ENCODE measurements around the gene DUSP6. TPM values are rescaled to one million over a fixed set of nuclear protein-coding genes. Genes with fewer than 3 reads are reported as not detected.
A peak's percentile ranks its signal among the peaks of the same experiment; 100 is the strongest.

Gene DUSP6
- total and polyA plus RNA-seq, 2 of the 13 experiments (the other 11 are each of a cell fraction or from before 2014, with no cell fraction given): 40.9 to 161 TPM

GRCh38 chr12:89351489-89352241 lies 636 bp downstream of the DUSP6 start (continued):
- 0 out of 2 replicates have a peak, but pooled peaks have one; percentile 29 for TF ChIP-seq ARID2 (CRISPR knock-in tag; IDR thresholded peaks at IDR 0.05; ENCODE audit: borderline replicate concordance)
- TF ChIP-seq RBFOX2 (IDR thresholded peaks at IDR 0.05; ENCODE audit: low read depth, low read length): peak; percentile 100
- TF ChIP-seq IKZF5 (CRISPR knock-in tag; IDR thresholded peaks at IDR 0.05): no peak
- peak; percentile 61; the same call in 1 of the 2 replicates for TF ChIP-seq ZNF235 (CRISPR knock-in tag; IDR thresholded peaks at IDR 0.05; ENCODE audit: borderline replicate concordance)
- TF ChIP-seq RBM22 (optimal IDR thresholded peaks at IDR 0.05; ENCODE audit: low read length): peak; percentile 34
- TF ChIP-seq JUN (CRISPR knock-in tag; IDR thresholded peaks at IDR 0.05): no peak
- TF ChIP-seq E2F2 (CRISPR knock-in tag; IDR thresholded peaks at IDR 0.05; ENCODE audit: borderline replicate concordance): no peak
- peak; percentile 35; the same call in 1 of the 2 replicates for TF ChIP-seq ZNF879 (CRISPR knock-in tag; IDR thresholded peaks at IDR 0.05)
- 0 out of 2 replicates have a peak, but pooled peaks have one; percentile 35 for TF ChIP-seq PRMT3 (CRISPR knock-in tag; IDR thresholded peaks at IDR 0.05; ENCODE audit: borderline replicate concordance, low read depth)
- peak; percentile 63 for TF ChIP-seq PHF8 (CRISPR knock-in tag; IDR thresholded peaks at IDR 0.05)
- no peak for TF ChIP-seq JUNB (CRISPR knock-in tag; IDR thresholded peaks at IDR 0.05; ENCODE audit: borderline replicate concordance)
- 0 out of 2 replicates have a peak, but pooled peaks have one; percentile 42 for TF ChIP-seq ZFYVE20 (CRISPR knock-in tag; IDR thresholded peaks at IDR 0.05; ENCODE audit: borderline replicate concordance, low read depth)
- no peak for TF ChIP-seq MATR3 (CRISPR knock-in tag; IDR thresholded peaks at IDR 0.05)
- TF ChIP-seq ZNF816 (CRISPR knock-in tag; IDR thresholded peaks at IDR 0.05; ENCODE audit: borderline replicate concordance): peak; percentile 29; the same call in 1 of the 2 replicates
- peak; percentile 42; the same call in 1 of the 2 replicates for TF ChIP-seq ZMYM4 (CRISPR knock-in tag; IDR thresholded peaks at IDR 0.05)
- TF ChIP-seq ZNF205 (CRISPR knock-in tag; IDR thresholded peaks at IDR 0.05): no peak
- peak; percentile 17 for TF ChIP-seq MYC (CRISPR knock-in tag; IDR thresholded peaks at IDR 0.05; ENCODE audit: borderline replicate concordance)
- no peak for TF ChIP-seq PATZ1 (CRISPR knock-in tag; IDR thresholded peaks at IDR 0.05)
- no peak for TF ChIP-seq FUBP1 (CRISPR knock-in tag; IDR thresholded peaks at IDR 0.05; ENCODE audit: borderline replicate concordance)
